NAMALWA (cell line): ENCODE results near the gene DSC3.

Experiments used
- DNase-seq: peaks from one replicate; pipeline ENCODE4 v3.0.0-alpha.2; 2015; ENCODE audit warnings: low spot score

DSC3 gene

DNA sequence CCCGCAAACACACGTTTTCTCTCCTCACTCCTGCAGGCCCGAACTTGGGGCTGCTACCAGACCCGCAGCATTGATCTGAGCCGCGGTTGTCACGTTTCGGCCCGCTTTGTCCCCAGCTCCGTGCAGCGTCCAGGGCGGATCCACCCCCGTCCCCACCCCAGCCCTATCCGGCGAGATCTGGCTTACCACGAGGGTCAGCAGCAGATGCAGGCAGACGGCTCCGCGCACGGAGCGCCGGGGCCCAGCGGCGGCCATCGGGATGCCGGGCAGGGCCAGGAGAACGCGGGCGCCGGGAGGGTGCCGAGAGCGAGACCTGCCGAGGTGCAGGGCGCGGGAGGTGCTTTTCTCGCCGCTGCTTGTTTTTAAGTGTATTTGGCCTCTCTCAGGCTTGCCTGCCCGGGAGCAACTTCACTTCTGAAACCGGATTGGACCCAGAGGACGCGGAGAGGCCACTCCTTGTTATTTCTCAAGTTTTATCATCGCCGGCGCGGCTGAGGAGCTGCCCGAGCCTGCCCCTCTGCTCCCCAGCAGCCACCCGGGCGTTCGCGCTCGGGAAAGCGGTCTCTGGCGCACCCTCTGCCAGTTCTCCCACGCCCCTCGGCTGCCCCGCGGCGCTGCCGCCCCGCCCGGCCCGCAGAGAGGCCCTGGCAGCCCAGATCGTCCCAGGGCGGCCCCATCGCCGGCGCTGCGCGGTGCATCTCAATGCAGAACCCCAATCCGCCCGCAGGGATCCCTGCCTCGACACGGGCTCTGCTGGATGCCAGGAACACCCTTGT is at the start of gene DSC3:
Gene DSC3, minus strand, starts transcription at position 337 of the 776 bp plus-strand sequence. Its CDS starts 82 bp downstream, at position 255.
- DNase-seq = no peak

DNA sequence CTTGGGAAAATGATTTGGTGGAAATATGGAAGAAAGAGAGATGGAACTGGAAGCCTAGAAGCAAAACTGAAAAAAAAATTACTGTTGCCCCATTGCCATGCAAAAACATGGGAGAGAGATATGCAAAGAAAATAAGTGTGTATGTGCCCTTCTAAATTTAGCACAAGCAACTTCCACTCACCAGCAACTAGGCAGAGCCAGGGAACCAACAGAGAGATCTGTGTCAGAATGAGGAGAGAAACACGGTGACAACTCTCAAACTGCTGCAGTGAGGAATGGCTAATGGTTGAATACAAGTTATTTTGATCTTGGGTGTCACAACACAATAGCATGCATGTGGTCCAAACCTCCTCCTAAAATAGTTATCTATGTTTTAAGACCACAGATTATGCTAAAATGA is 48.8 kb upstream of the DSC3 start:
- DNase-seq = no peak

GRCh38 chr18:31088532-31088931 is 46.0 kb upstream of the DSC3 start:
- no peak for DNase-seq

GRCh38 chr18:31079973-31080372 is 37.4 kb upstream of the DSC3 start:
- no peak for DNase-seq

DNA sequence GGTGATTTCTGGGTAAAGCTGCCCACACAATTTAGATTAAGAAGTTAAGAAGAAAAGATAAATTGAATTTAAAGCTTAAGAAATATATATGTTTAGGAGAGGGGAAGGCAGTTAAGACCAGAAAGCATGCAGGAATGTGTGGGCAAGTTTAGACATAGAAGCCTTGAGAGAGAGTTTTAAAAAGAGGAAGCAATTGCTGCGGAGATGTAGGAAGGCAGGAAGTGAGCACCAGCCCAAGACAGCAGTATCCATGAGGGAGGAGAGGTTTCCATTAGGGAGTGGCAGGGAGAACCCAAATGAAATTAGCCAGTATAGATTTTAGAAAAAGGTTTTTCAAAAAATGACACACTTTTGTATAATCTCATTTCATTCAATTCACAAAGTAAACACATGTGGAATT is 35.3 kb upstream of the DSC3 start:
- no peak for DNase-seq

DNA sequence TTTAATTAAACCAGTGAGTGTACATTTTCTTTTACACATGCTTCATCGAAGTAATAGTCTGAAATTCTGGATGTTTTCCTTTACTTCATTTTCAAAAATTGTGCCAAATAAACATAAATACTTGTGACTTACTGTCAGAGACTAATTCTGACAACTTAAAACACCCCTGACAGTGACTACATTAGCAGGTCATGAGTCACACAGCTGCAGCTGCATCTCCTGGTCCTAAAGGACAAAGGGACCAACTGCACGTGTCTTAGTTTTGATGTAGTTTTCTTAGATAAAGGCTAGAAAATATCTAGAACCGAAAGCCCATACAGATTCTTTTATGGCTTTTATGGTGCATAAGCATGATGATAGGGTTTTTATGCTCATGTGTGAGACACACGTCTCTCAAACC is 29.6 kb upstream of the DSC3 start:
- no peak for DNase-seq

DNA sequence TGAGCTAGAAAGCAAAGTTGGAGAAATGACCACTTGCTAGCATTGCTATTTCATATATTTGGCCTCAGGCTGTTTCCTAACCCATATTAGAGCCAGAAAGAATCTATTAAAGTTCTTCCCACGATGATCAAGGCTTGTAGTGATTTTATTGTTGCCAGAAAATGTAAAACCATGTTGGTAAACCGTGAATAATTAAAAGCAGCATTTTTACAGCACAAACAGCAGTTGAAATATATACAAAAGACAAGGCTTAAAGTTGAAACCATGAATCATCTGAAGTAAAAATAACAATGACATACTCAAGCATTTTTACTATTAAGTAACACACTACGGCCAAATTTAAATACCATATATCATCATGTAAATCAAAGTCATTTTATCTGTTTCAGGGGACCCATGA is 27.7 kb upstream of the DSC3 start:
- DNase-seq = no peak

- no peak for DNase-seq
These were observed 23.7 kb upstream of the DSC3 start for GRCh38 chr18:31066266-31066665.

DNA sequence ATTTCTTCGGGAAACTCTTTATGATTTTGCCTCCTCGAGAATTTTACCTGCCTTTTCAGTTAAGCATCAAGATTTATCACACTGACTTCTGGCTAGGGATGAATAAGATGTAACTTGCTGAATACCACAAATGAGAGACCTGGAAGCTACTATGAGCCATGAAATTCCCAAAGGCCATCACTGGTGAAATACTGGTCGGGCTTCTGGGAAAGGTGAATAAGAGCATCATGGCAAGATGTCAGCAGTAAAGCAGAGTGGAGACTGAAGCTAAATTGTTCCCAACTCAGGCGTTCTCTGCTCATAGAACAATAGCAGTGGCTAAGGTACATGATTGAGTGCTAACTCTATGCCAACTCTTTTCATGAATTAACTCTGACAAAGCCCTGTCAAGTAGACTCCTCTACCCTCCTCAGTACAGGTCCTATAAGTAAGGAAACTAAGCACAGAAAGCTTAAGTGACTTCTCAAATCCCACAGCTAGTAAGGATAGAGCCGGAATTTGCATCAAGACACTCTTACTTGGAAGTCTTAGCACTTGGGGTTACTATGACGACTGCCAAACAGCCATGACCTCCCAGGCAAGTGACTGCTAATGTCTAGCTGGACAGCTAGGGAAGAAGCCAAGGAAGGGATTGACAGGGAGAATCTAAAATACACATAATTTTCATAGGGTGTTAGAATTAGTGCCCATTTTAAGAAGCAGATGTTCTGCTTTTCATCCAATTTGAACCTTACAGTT is 22.7 kb upstream of the DSC3 start:
- DNase-seq = no peak

DNA sequence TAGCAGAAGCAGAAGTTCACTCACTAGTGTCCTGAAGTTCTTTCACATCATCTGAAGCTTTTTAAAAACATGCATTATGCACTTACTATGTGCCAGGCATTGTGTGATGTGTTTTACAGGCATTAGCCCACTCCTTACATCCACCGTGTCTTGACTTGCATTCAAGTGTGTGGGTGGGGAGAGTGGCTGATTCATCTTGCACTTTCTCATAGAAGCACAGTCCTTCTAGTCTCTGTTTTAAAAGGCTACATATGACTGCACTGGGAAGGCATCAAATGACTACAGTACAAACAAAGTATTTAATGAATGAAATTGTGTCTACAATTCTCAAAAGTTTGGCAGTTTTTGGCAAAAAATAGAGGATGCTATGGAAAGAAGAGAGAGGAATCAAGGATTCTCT is 21.6 kb upstream of the DSC3 start:
- DNase-seq = no peak

DNA sequence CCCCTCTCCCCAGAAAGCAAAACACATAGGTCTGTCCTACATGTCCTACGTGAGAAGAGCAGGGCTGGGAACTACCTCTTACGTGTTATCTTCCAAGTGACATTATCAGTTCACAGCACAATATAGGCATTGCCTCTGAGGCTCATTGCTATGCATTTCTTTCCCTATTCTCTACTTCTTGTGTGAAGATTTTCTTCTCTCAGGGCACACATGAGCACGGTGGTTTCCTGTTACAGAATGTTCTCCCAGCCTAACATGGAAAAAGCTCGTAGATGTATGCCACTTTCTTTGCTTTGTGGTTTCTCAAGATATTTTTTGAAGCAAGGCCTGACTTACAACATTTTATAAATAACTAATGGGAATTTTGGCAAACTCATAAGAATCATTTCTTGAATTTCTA is 19.4 kb upstream of the DSC3 start:
- no peak for DNase-seq

DNA sequence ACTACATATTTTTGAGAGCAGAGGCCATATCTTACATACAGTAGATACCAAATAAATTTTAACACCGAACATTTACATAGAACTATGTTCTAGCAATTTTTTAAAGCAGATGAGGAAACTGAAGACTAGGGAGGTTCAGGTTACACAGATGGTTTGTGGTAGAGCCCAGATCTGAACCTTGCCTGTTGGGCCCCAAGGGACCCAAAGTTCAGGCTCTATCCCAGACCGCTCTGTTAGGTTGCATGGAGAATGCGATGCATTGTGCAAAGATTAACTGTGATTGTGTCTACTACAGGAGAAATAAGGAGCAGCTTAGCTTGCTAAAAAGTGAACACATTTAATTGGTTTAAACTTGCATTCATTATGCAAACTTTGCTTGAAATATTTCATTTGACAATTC is 16.4 kb upstream of the DSC3 start:
- no peak for DNase-seq

GRCh38 chr18:31057917-31058316 is 15.4 kb upstream of the DSC3 start:
- DNase-seq = no peak

DNA sequence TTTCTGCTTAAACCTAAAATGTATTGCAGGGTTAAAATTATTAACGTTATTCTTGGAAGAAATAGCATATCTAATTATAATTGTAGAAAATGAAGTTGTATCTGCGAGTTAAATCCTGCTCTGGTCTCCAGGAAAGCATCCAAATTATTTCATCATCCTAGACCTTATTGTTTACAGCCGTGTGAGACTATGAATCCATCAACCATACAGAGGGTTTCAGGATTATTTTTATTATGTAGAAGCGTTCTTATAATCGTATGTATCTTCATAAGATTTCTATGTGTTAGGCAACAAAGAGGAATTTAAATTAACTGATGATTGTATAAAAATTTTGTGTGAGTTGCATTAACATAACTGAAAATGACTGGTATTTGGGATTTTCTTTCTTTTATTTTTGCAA is 14.5 kb upstream of the DSC3 start:
- DNase-seq = no peak

DNA sequence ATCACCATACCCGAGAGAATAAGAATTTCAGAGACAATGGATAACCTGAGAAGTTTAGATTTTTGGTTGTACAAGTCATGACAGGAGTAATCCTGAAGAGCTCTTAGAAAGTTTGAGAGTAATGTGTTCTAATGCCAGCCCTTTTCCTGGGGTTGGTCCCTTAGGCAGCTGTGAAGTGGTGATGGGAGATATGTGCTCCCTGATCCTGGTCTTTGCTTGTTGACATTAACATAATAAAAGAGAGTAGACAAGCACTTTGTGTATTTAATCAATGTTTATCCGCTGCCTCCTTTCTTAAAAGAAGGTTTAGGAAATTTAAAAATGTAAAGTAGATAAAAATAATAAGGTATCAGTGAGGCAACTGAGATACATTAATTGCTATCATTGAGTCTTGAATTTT is 13.8 kb upstream of the DSC3 start:
- DNase-seq = no peak

GRCh38 chr18:31050635-31051034 is 8.1 kb upstream of the DSC3 start:
- no peak for DNase-seq

GRCh38 chr18:31049189-31049588 is 6.6 kb upstream of the DSC3 start:
- DNase-seq = no peak

GRCh38 chr18:31048216-31048615 is 5.7 kb upstream of the DSC3 start:
- no peak for DNase-seq

DNA sequence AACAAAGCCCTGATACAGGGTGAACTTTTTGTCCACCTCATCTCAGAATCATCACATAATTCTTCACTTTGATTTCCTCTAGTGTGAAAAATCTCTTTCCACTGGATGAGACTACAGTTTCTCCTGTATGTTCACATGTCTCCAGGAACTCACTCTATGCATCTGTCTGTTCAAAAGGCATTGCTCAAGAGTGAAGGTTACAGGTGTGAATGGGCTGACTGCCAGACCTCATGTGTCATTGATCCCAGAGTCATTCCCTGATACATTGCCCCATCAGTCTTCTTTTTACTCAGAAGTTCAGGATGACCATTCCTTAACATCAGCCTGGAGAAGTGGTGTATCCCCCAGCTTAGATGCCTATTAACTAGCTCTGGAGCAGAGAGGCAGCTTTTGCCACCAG is 4.4 kb upstream of the DSC3 start:
- DNase-seq = no peak

DNA sequence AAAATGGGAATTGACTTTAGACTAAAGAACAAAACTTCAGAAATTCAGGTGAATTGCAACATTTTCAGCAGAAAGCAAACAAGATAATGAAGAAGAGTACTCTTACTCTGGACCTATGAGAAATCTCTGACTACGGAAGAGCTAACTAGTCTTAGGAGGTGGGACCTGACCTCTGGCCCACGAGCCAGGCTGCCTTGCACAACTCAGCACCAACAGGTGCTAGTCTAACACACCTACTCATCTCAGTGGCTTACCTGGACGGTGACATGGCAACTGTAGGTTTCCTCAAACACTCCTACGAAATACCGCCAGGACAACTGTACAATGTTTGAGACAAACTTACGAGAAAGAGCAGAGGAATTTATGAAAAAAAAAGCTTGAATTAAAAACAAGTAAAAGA is 3.1 kb upstream of the DSC3 start:
- no peak for DNase-seq

DNA sequence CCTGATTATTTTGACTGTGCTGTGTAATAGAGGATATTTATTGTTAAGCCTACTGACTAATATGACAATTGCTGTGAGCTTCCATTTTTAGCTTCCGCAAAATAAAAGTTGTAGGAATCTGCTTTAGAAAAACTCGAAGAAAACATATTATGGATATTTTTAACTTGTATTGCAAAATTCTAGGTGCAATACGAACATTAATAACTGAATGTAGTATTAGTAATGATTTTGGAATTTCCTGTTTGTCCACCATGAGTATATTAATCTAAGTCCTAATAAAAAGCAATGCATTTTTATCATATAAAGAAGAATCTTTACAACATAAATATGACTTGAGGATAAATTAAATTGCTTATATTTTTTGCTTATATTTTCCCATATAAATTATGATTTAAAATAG is 2.4 kb upstream of the DSC3 start:
- no peak for DNase-seq

DNA sequence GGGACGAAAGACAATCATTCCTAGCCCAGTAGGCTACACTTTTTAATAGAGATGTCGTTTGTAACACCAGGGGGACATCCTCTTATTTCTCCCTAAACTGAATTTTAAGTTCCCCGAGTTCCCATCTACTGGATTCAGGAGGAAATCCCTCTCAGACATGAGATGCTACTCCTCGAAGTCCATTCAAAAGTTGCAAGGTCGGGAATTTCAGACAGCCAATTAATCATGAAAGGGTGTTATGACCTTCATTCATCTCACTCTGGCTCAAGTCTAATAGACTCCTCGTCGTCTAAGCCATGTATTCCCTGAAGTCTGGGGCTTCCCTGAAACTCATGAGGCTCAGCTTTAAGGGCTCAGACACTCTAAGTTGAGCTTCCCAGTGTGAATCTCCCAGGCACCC is 1.2 kb upstream of the DSC3 start:
- DNase-seq = no peak

- no peak for DNase-seq
These were observed 497 bp downstream of the DSC3 start for GRCh38 chr18:31042084-31042405.
